Astrocyte (in vitro differentiated cells and primary cell): ENCODE results near the gene SEMA7A. TPM values are rescaled to one million over a fixed set of nuclear protein-coding genes. Genes with fewer than 3 reads are reported as not detected.

Experiments
- DNase-seq: peaks from one replicate; pipeline ENCODE4 v3.0.0-alpha.2; 2010; ENCODE audit warnings: low read depth
- FAIRE-seq: peaks from 2 replicates; lab custom pipeline; 2011; peaks lifted over from hg19 to GRCh38; lab: Jason Lieb, UNC
- H2AFZ ChIP-seq: 2 replicates; pipeline ENCODE4 v1.6.0; 2012; ENCODE audit warnings: low read depth, low read length, inconsistent platforms
- H3K27ac ChIP-seq: 2 replicates; pipeline ENCODE4 v1.5.1; 2011; ENCODE audit warnings: low read depth, low read length, inconsistent platforms
- H3K27me3 ChIP-seq: 2 replicates; pipeline ENCODE4 v1.6.0; 2011; ENCODE audit warnings: low read length, inconsistent platforms; ENCODE audit not compliant: insufficient read depth
- H3K36me3 ChIP-seq: 2 replicates; pipeline ENCODE4 v1.5.1; 2011; ENCODE audit warnings: low read length, inconsistent platforms; ENCODE audit not compliant: insufficient read depth
- H3K4me1 ChIP-seq: 2 replicates; pipeline ENCODE4 v1.5.1; 2011; ENCODE audit warnings: low read length, inconsistent platforms; ENCODE audit not compliant: insufficient read depth
- H3K4me2 ChIP-seq: 2 replicates; pipeline ENCODE4 v1.6.0; 2012; ENCODE audit warnings: low read length, inconsistent platforms
- H3K4me3 ChIP-seq: 2 replicates; pipeline ENCODE4 v1.5.1; 2011; ENCODE audit warnings: low read depth, mild to moderate bottlenecking, low read length, inconsistent platforms; ENCODE audit not compliant: insufficient read depth
- H3K79me2 ChIP-seq: 2 replicates; pipeline ENCODE4 v1.6.0; 2012; ENCODE audit warnings: mild to moderate bottlenecking, low read length, inconsistent platforms; ENCODE audit not compliant: insufficient read depth
- H3K9ac ChIP-seq: 2 replicates; pipeline ENCODE4 v1.6.0; 2012; ENCODE audit warnings: mild to moderate bottlenecking, low read length, inconsistent platforms
- H3K9me3 ChIP-seq: 2 replicates; pipeline ENCODE4 v1.5.1; 2012; ENCODE audit warnings: low read depth, mild to moderate bottlenecking, low read length, inconsistent platforms; ENCODE audit not compliant: insufficient read depth
- H4K20me1 ChIP-seq: 2 replicates; pipeline ENCODE4 v1.6.0; 2012; ENCODE audit warnings: low read length, inconsistent platforms; ENCODE audit not compliant: insufficient read depth
- H3K27ac Mint-ChIP-seq: one replicate; pipeline ENCODE4 v1.8.0; 2021; ENCODE audit warnings: mild to moderate bottlenecking, mixed read lengths; ENCODE audit not compliant: unreplicated experiment
- H3K27me3 Mint-ChIP-seq: one replicate; pipeline ENCODE4 v1.8.0; 2021; ENCODE audit warnings: low read depth, mixed read lengths; ENCODE audit not compliant: unreplicated experiment
- H3K36me3 Mint-ChIP-seq: one replicate; pipeline ENCODE4 v1.8.0; 2021; ENCODE audit warnings: low read depth, mixed read lengths; ENCODE audit not compliant: unreplicated experiment
- H3K4me1 Mint-ChIP-seq: one replicate; pipeline ENCODE4 v1.8.0; 2021; ENCODE audit warnings: low read depth, mixed read lengths; ENCODE audit not compliant: unreplicated experiment
- H3K4me3 Mint-ChIP-seq: one replicate; pipeline ENCODE4 v1.8.0; 2021; ENCODE audit warnings: mild to moderate bottlenecking, moderate library complexity, mixed read lengths; ENCODE audit not compliant: unreplicated experiment
- H3K9me3 Mint-ChIP-seq: one replicate; pipeline ENCODE4 v1.8.0; 2021; ENCODE audit warnings: mild to moderate bottlenecking, mixed read lengths; ENCODE audit not compliant: unreplicated experiment
- EZH2 ChIP-seq: IDR thresholded peaks from 2 replicates; pipeline ENCODE4 v1.6.1; 2012; ENCODE audit warnings: mild to moderate bottlenecking, low read length, inconsistent platforms; ENCODE audit not compliant: insufficient read depth
- total RNA-seq: library from RNA; stranded (reverse); gene quantifications from 2 replicates; pipeline ENCODE4 v1.2.1, GENCODE V29; 2021
- TF ChIP-seq, protein P1 (sequence below): IDR thresholded peaks from 2 replicates; pipeline ENCODE4 v1.5.1; 2011; ENCODE audit warnings: low read depth, mild to moderate bottlenecking, inconsistent platforms, low read length, moderate library complexity; ENCODE audit not compliant: insufficient read depth

SEMA7A gene
- total RNA-seq, 1 donor from 2014 or later = 26.7 TPM

DNA sequence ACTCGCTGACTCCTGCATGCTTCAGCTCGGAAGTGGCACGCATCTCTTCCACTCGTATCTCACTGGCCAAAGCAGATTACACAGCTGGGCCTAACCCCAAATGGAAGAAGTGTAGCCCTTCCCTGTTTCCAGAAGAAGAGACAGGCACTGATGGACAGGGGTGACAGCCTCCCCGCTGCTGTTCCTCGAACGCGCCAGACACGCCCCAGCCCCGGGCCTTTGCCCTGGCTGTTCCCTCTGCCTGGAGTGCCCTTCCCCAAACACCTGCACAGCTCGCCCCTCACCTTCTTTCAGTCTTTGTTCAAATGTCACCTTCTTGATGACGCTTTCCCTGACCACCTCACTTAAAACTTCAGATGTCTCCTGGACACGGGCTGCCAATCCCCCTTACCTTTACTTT, 40.3 kb downstream of the SEMA7A start:
- no peak for FAIRE-seq
- Histone ChIP-seq H3K4me1 (peaks cover 47% of the 10 kb centered on the region), H4K20me1 (no peaks in the 10 kb centered on the region), H3K4me2 (no peak overlapping the region), H3K36me3 (no peaks in the 10 kb centered on the region), H3K27me3 (no peaks in the 10 kb centered on the region), H3K9me3 (no peaks in the 10 kb centered on the region), H3K4me3 (no peak overlapping the region), H2AFZ (no peak overlapping the region), H3K9ac (no peak overlapping the region), H3K27ac (no peak overlapping the region), H3K79me2 (no peaks in the 10 kb centered on the region)
- no peak for DNase-seq
- no peaks in the 10 kb centered on the region for H3K36me3 Mint-ChIP-seq
- peaks cover 23% of the 10 kb centered on the region for H3K27me3 Mint-ChIP-seq
- H3K4me3 Mint-ChIP-seq = no peak overlapping the region
- no peak overlapping the region for H3K27ac Mint-ChIP-seq
- TF ChIP-seq EZH2 = no peak
- TF ChIP-seq, protein P1, sequence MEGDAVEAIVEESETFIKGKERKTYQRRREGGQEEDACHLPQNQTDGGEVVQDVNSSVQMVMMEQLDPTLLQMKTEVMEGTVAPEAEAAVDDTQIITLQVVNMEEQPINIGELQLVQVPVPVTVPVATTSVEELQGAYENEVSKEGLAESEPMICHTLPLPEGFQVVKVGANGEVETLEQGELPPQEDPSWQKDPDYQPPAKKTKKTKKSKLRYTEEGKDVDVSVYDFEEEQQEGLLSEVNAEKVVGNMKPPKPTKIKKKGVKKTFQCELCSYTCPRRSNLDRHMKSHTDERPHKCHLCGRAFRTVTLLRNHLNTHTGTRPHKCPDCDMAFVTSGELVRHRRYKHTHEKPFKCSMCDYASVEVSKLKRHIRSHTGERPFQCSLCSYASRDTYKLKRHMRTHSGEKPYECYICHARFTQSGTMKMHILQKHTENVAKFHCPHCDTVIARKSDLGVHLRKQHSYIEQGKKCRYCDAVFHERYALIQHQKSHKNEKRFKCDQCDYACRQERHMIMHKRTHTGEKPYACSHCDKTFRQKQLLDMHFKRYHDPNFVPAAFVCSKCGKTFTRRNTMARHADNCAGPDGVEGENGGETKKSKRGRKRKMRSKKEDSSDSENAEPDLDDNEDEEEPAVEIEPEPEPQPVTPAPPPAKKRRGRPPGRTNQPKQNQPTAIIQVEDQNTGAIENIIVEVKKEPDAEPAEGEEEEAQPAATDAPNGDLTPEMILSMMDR = no peak
- H3K9me3 Mint-ChIP-seq = peaks cover 3% of the 10 kb centered on the region
- H3K4me1 Mint-ChIP-seq = peaks cover 28% of the 10 kb centered on the region

DNA sequence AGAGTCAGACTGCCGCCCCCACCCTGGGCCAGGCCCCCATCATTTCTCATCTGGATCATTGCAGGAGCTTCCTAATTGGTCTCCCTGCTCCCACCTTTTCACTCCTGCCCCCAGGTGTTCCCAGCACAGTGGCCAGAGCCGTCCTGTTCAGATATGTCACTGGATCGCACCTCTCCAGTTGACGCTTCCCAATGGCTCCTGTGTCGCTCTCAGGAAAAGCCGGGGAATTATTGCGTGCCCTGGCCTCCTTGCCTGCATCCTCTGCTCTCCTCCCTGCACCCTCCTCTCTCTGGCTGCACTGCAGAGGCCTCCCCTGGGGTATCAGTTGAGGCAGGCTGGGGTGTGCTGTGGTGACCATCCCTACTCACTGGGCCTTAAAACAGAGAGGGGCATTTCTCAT, 40.9 kb downstream of the SEMA7A start:
- Histone ChIP-seq H2AFZ (no peak overlapping the region), H3K27ac (no peak overlapping the region), H3K4me2 (peak overlapping the region; percentile 39), H3K36me3 (no peaks in the 10 kb centered on the region), H4K20me1 (no peaks in the 10 kb centered on the region), H3K9ac (peak overlapping the region; percentile 2), H3K4me3 (no peak overlapping the region), H3K79me2 (no peaks in the 10 kb centered on the region), H3K27me3 (no peaks in the 10 kb centered on the region), H3K9me3 (no peaks in the 10 kb centered on the region), H3K4me1 (peaks cover 42% of the 10 kb centered on the region)
- Mint-ChIP-seq H3K4me1 (peaks cover 27% of the 10 kb centered on the region), H3K27me3 (peaks cover 23% of the 10 kb centered on the region), H3K4me3 (peak overlapping the region; percentile 50), H3K9me3 (peaks cover 3% of the 10 kb centered on the region), H3K36me3 (no peaks in the 10 kb centered on the region), H3K27ac (no peak overlapping the region)
- FAIRE-seq = no peak
- no peak for TF ChIP-seq EZH2
- TF ChIP-seq, protein P1 = no peak
- no peak for DNase-seq

DNA sequence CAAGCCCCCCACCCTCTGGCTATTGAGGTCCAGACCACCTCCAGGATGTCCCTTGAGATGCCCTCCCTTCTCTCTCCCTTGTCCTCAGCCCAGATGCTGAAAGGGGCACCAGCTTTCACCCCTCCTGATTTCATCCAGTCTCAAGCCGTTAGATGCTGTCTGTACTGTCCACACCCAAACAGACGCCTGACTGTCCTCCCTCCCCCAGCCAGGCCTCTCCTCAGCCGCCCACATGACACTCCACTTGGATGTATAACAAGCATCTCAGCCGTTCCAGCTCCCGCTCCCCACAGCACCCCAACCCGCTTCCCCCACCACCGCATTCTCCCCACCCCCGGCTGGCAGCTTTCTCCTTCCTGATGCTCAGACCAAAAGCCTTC, 41.3 kb downstream of the SEMA7A start:
- H3K27ac ChIP-seq = peak overlapping the region; percentile 16
- peaks cover 3% of the 10 kb centered on the region for H3K9me3 Mint-ChIP-seq
- no peak overlapping the region for H3K4me3 ChIP-seq
- H3K36me3 ChIP-seq = no peaks in the 10 kb centered on the region
- H3K27me3 ChIP-seq = no peaks in the 10 kb centered on the region
- TF ChIP-seq EZH2 = no peak
- TF ChIP-seq, protein P1 = no peak
- H3K27me3 Mint-ChIP-seq = peaks cover 23% of the 10 kb centered on the region
- H3K9me3 ChIP-seq = no peaks in the 10 kb centered on the region
- H3K79me2 ChIP-seq = no peaks in the 10 kb centered on the region
- H4K20me1 ChIP-seq = no peaks in the 10 kb centered on the region
- peaks cover 27% of the 10 kb centered on the region for H3K4me1 Mint-ChIP-seq
- H3K36me3 Mint-ChIP-seq = no peaks in the 10 kb centered on the region
- FAIRE-seq (no peak), DNase-seq (no peak)
- peak overlapping the region; percentile 50 for H3K9ac ChIP-seq
- no peak overlapping the region for H3K4me3 Mint-ChIP-seq
- peaks cover 37% of the 10 kb centered on the region for H3K4me1 ChIP-seq
- no peak overlapping the region for H2AFZ ChIP-seq
- H3K27ac Mint-ChIP-seq = no peak overlapping the region
- H3K4me2 ChIP-seq = peak overlapping the region; percentile 39
